SU-DHL-6 (cell line): ENCODE results near the gene NRSN2.

Source experiments
- CTCF ChIP-seq: fragments of 200-600 bp; sonication (generic); IDR thresholded peaks from one replicate; pipeline ENCODE4 v1.5.1; 2017; ENCODE audit warnings: antibody characterized with exemption, mild to moderate bottlenecking, low read length, moderate library complexity; ENCODE audit not compliant: insufficient read depth, poor library complexity, severe bottlenecking
- EZH2phosphoT487 ChIP-seq: fragments of 200-600 bp; sonication (generic), shearing (Covaris generic); conservative IDR thresholded peaks from 2 replicates; pipeline ENCODE4 v1.6.1; 2018; ENCODE audit warnings: mild to moderate bottlenecking, antibody characterized with exemption, low read length, moderate library complexity, mixed read lengths

DNA sequence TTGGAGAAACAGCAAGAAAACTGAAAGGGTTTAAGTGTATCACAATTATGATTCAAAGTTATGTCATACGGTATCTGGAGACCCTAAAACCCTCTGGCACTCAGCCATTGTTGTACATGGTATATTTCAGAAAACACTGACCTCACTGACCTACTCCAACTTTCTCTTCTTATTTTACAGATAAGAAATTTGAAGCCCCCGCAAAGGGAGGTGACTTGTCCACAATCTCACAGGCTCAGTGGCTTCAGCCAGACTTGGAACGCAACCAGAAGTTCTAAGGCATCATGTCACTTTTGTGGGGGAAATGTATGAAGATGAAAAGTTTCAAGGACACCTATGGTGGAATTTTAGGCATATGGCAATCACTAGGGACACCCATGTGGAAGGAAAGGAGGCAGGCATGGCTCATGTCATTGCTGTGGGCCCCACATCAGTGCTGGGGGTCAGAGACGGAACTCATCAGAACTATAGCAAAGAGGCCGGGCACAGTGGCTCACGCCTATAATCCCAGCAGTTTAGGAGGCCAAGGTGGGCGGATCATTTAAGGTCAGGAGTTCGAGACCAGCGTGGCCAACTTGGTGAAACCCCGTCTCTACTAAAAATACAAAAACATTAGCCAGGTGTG, 28.5 kb downstream of the NRSN2 start:
- no peak for TF ChIP-seq CTCF
- TF ChIP-seq EZH2phosphoT487: no peak
